HepG2 (cell line): ENCODE data around the gene ADCK2. TPM values are rescaled to one million over a fixed set of nuclear protein-coding genes. Genes with fewer than 3 reads are reported as not detected.

ENCODE experiments used
- NFATC3 ChIP-seq: sonication (generic); formaldehyde crosslinking; IDR thresholded peaks from 2 replicates; pipeline ENCODE4 v1.5.1; 2020; ENCODE audit warnings: mild to moderate bottlenecking, missing genetic modification reagents
- SALL1 ChIP-seq: sonication (generic); formaldehyde crosslinking; IDR thresholded peaks from 2 replicates; pipeline ENCODE4 v1.8.0; 2022; ENCODE audit warnings: mild to moderate bottlenecking, missing genetic modification reagents
- SCMH1 ChIP-seq: sonication (generic); formaldehyde crosslinking; IDR thresholded peaks from 2 replicates; pipeline ENCODE4 v1.9.0; 2021; ENCODE audit warnings: missing genetic modification reagents, mild to moderate bottlenecking, borderline replicate concordance
- SMAD9 ChIP-seq: sonication (generic); formaldehyde crosslinking; IDR thresholded peaks from 2 replicates; pipeline ENCODE4 v1.5.1; 2020; ENCODE audit warnings: mild to moderate bottlenecking, missing genetic modification reagents
- ZBTB21 ChIP-seq: sonication (generic); formaldehyde crosslinking; IDR thresholded peaks from 2 replicates; pipeline ENCODE4 v1.4.0; 2020; ENCODE audit warnings: missing genetic modification reagents
- polyA plus RNA-seq, 8 experiments: library from polyadenylated mRNA; depleted of rRNA in 3 of 8; stranded (reverse) in 7 of 8; unstranded in 1 of 8; fragments of >200 nt; fragmentation: Illumina TruSeq in 4 of 8; extraction: Trizol in 4 of 8; gene quantifications; 2 replicates each; pipeline versions ENCODE4 v1.2.1 to v1.2.3, GENCODE V29; 2011 to 2016; ENCODE audit warnings: low read depth in 4 of 8, missing spikeins in 1 of 8, mixed read lengths in 1 of 8; ENCODE audit not compliant: insufficient read depth in 1 of 8
- total RNA-seq, 5 experiments: library from RNA; depleted of rRNA; stranded (reverse); fragments of >200 nt; fragmentation: Illumina TruSeq; extraction: Trizol; gene quantifications; 2 replicates each; pipeline ENCODE4 v1.2.3, GENCODE V29; 2016; ENCODE audit warnings: low read depth in 1 of 5
- TF ChIP-seq, protein P1 (sequence below): sonication (generic); formaldehyde crosslinking; IDR thresholded peaks from 2 replicates; pipeline ENCODE4 v1.4.0; 2020; ENCODE audit warnings: missing genetic modification reagents, mild to moderate bottlenecking, borderline replicate concordance
- TF ChIP-seq, protein P2 (sequence below): IDR thresholded peaks from 2 replicates; pipeline ENCODE4 v1.6.1; 2016; ENCODE audit warnings: missing genetic modification reagents, missing compliant biosample characterization
- TF ChIP-seq, protein P3 (sequence below): sonication (generic); formaldehyde crosslinking; IDR thresholded peaks from 2 replicates; pipeline ENCODE4 v1.5.1; 2020; ENCODE audit warnings: missing genetic modification reagents, mild to moderate bottlenecking, borderline replicate concordance
- TF ChIP-seq, protein P4 (sequence below): sonication (generic); formaldehyde crosslinking; IDR thresholded peaks from 2 replicates; pipeline ENCODE4 v1.5.0; 2020; ENCODE audit warnings: mild to moderate bottlenecking, missing genetic modification reagents
- TF ChIP-seq, protein P5 (sequence below): sonication (generic); formaldehyde crosslinking; IDR thresholded peaks from 2 replicates; pipeline ENCODE4 v1.4.0; 2020; ENCODE audit warnings: missing genetic modification reagents
- TF ChIP-seq, protein P6 (sequence below): sonication (generic); formaldehyde crosslinking; IDR thresholded peaks from 2 replicates; pipeline ENCODE4 v1.4.0; 2020; ENCODE audit warnings: missing genetic modification reagents, borderline replicate concordance
- TF ChIP-seq, protein P7 (sequence below): sonication (generic); formaldehyde crosslinking; IDR thresholded peaks from 2 replicates; pipeline ENCODE4 v1.4.0; 2020; ENCODE audit warnings: missing genetic modification reagents, borderline replicate concordance

ADCK2 gene
- total and polyA plus RNA-seq, 2 of the 13 experiments (the other 11 are each of a cell fraction or from before 2014, with no cell fraction given): 8.6 to 18.8 TPM

DNA sequence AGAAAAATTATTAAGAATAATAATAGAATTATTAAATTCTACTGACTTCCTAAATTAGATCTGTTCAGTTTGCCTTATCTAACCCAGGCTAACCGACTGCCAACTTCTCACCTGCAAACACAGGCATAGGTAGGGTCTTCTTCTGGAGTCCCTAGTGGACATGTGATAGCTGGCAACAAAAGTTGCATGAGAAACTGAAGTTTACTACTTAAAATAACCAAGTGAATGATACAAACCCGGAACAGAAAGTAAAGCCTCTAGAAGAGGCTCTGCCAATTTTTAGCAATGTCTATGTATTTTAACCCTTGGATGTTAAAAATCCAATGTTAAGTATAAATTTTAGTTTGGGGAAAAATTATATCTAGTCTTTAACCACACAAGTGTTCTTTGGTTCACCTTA, 61.4 kb downstream of the ADCK2 start (continued):
- TF ChIP-seq, protein P1, sequence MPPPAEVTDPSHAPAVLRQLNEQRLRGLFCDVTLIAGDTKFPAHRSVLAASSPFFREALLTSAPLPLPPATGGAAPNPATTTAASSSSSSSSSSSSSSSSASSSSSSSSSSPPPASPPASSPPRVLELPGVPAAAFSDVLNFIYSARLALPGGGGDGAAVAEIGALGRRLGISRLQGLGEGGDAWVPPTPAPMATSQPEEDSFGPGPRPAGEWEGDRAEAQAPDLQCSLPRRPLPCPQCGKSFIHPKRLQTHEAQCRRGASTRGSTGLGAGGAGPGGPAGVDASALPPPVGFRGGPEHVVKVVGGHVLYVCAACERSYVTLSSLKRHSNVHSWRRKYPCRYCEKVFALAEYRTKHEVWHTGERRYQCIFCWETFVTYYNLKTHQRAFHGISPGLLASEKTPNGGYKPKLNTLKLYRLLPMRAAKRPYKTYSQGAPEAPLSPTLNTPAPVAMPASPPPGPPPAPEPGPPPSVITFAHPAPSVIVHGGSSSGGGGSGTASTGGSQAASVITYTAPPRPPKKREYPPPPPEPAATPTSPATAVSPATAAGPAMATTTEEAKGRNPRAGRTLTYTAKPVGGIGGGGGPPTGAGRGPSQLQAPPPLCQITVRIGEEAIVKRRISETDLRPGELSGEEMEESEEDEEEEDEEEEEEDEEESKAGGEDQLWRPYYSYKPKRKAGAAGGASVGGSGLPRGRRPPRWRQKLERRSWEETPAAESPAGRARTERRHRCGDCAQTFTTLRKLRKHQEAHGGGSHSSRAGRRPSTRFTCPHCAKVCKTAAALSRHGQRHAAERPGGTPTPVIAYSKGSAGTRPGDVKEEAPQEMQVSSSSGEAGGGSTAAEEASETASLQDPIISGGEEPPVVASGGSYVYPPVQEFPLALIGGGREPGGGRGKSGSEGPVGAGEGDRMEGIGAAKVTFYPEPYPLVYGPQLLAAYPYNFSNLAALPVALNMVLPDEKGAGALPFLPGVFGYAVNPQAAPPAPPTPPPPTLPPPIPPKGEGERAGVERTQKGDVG: no peak
- TF ChIP-seq SMAD9 (no peak), SCMH1 (CRISPR knock-in tag) (no peak), NFATC3 (CRISPR knock-in tag) (no peak), ZBTB21 (CRISPR knock-in tag) (no peak), SALL1 (CRISPR knock-in tag) (no peak)
- TF ChIP-seq, protein P2, sequence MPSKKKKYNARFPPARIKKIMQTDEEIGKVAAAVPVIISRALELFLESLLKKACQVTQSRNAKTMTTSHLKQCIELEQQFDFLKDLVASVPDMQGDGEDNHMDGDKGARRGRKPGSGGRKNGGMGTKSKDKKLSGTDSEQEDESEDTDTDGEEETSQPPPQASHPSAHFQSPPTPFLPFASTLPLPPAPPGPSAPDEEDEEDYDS (CRISPR knock-in tag): no peak
- TF ChIP-seq, protein P3, sequence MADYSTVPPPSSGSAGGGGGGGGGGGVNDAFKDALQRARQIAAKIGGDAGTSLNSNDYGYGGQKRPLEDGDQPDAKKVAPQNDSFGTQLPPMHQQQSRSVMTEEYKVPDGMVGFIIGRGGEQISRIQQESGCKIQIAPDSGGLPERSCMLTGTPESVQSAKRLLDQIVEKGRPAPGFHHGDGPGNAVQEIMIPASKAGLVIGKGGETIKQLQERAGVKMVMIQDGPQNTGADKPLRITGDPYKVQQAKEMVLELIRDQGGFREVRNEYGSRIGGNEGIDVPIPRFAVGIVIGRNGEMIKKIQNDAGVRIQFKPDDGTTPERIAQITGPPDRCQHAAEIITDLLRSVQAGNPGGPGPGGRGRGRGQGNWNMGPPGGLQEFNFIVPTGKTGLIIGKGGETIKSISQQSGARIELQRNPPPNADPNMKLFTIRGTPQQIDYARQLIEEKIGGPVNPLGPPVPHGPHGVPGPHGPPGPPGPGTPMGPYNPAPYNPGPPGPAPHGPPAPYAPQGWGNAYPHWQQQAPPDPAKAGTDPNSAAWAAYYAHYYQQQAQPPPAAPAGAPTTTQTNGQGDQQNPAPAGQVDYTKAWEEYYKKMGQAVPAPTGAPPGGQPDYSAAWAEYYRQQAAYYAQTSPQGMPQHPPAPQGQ (CRISPR knock-in tag): no peak
- TF ChIP-seq, protein P4, sequence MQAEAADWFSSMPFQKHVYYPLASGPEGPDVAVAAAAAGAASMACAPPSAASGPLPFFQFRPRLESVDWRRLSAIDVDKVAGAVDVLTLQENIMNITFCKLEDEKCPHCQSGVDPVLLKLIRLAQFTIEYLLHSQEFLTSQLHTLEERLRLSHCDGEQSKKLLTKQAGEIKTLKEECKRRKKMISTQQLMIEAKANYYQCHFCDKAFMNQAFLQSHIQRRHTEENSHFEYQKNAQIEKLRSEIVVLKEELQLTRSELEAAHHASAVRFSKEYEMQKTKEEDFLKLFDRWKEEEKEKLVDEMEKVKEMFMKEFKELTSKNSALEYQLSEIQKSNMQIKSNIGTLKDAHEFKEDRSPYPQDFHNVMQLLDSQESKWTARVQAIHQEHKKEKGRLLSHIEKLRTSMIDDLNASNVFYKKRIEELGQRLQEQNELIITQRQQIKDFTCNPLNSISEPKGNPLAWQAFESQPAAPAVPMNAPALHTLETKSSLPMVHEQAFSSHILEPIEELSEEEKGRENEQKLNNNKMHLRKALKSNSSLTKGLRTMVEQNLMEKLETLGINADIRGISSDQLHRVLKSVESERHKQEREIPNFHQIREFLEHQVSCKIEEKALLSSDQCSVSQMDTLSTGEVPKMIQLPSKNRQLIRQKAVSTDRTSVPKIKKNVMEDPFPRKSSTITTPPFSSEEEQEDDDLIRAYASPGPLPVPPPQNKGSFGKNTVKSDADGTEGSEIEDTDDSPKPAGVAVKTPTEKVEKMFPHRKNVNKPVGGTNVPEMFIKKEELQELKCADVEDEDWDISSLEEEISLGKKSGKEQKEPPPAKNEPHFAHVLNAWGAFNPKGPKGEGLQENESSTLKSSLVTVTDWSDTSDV: no peak
- TF ChIP-seq, protein P5, sequence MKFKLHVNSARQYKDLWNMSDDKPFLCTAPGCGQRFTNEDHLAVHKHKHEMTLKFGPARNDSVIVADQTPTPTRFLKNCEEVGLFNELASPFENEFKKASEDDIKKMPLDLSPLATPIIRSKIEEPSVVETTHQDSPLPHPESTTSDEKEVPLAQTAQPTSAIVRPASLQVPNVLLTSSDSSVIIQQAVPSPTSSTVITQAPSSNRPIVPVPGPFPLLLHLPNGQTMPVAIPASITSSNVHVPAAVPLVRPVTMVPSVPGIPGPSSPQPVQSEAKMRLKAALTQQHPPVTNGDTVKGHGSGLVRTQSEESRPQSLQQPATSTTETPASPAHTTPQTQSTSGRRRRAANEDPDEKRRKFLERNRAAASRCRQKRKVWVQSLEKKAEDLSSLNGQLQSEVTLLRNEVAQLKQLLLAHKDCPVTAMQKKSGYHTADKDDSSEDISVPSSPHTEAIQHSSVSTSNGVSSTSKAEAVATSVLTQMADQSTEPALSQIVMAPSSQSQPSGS (CRISPR knock-in tag): no peak
- TF ChIP-seq, protein P6, sequence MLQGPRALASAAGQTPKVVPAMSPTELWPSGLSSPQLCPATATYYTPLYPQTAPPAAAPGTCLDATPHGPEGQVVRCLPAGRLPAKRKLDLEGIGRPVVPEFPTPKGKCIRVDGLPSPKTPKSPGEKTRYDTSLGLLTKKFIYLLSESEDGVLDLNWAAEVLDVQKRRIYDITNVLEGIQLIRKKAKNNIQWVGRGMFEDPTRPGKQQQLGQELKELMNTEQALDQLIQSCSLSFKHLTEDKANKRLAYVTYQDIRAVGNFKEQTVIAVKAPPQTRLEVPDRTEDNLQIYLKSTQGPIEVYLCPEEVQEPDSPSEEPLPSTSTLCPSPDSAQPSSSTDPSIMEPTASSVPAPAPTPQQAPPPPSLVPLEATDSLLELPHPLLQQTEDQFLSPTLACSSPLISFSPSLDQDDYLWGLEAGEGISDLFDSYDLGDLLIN (CRISPR knock-in tag): no peak
- TF ChIP-seq, protein P7, sequence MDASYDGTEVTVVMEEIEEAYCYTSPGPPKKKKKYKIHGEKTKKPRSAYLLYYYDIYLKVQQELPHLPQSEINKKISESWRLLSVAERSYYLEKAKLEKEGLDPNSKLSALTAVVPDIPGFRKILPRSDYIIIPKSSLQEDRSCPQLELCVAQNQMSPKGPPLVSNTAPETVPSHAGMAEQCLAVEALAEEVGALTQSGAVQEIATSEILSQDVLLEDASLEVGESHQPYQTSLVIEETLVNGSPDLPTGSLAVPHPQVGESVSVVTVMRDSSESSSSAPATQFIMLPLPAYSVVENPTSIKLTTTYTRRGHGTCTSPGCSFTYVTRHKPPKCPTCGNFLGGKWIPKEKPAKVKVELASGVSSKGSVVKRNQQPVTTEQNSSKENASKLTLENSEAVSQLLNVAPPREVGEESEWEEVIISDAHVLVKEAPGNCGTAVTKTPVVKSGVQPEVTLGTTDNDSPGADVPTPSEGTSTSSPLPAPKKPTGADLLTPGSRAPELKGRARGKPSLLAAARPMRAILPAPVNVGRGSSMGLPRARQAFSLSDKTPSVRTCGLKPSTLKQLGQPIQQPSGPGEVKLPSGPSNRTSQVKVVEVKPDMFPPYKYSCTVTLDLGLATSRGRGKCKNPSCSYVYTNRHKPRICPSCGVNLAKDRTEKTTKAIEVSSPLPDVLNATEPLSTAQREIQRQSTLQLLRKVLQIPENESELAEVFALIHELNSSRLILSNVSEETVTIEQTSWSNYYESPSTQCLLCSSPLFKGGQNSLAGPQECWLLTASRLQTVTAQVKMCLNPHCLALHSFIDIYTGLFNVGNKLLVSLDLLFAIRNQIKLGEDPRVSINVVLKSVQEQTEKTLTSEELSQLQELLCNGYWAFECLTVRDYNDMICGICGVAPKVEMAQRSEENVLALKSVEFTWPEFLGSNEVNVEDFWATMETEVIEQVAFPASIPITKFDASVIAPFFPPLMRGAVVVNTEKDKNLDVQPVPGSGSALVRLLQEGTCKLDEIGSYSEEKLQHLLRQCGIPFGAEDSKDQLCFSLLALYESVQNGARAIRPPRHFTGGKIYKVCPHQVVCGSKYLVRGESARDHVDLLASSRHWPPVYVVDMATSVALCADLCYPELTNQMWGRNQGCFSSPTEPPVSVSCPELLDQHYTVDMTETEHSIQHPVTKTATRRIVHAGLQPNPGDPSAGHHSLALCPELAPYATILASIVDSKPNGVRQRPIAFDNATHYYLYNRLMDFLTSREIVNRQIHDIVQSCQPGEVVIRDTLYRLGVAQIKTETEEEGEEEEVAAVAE (CRISPR knock-in tag): no peak
